ENCODE data around the gene SLC46A1. TPM values are rescaled to one million over a fixed set of nuclear protein-coding genes. Genes with fewer than 3 reads are reported as not detected.

Gene SLC46A1
- polyA plus RNA-seq, 10 donors, result 6.1 to 9.6 (median 8.3) TPM

- no peak for DNase-seq
Measured at GRCh38 chr17:28363186-28363585, 42.8 kb downstream of the SLC46A1 start.

- DNase-seq, result no peak
Measured at GRCh38 chr17:28357901-28358197, 48.2 kb downstream of the SLC46A1 start.

- peak; percentile 95 to 98 (median 97) for DNase-seq
Measured at GRCh38 chr17:28357061-28357900, 48.7 kb downstream of the SLC46A1 start, which contains the start of gene POLDIP2. POLDIP2 (minus strand) TSS chr17:28357527; CDS start chr17:28357448, 79 bp downstream.

GRCh38 chr17:28350271-28350670 is 55.7 kb downstream of the SLC46A1 start:
- DNase-seq, result no peak

- no peak for DNase-seq
Measured at GRCh38 chr17:28348979-28349378, 57.0 kb downstream of the SLC46A1 start.

- DNase-seq, result peak in 1 of 3 donors; percentile 59
Measured at GRCh38 chr17:28347261-28347891, 58.6 kb downstream of the SLC46A1 start.

GRCh38 chr17:28346746-28347246 is 59.2 kb downstream of the SLC46A1 start:
- no peak for DNase-seq

GRCh38 chr17:28346199-28346580 is 59.8 kb downstream of the SLC46A1 start:
- DNase-seq, result no peak

GRCh38 chr17:28345419-28346198 is 60.4 kb downstream of the SLC46A1 start:
- DNase-seq, result no peak

Other genes starting within 250 kb of the SLC46A1 start
- gene TMEM97, start 87.0 kb downstream of the SLC46A1 start, polyA plus RNA-seq (ENCODE audit: insufficient read length in 10 of 10), result 10 to 100 TPM; 15.2 to 34.8 (median 19.7) TPM
- 10 to 100 TPM; 28.0 to 42.7 (median 32.9) TPM for gene IFT20, start 70.7 kb downstream of the SLC46A1 start, polyA plus RNA-seq (ENCODE audit: insufficient read length in 10 of 10)
- 10 to 100 TPM; 29.7 to 37.1 (median 33.2) TPM for gene TNFAIP1, start 70.5 kb downstream of the SLC46A1 start, polyA plus RNA-seq (ENCODE audit: insufficient read length in 10 of 10)
- 10 to 100 TPM; 56.1 to 63.1 (median 58.0) TPM for gene POLDIP2, start 48.7 kb downstream of the SLC46A1 start, polyA plus RNA-seq (ENCODE audit: insufficient read length in 10 of 10)
- not detected for gene SEBOX, start 41.0 kb downstream of the SLC46A1 start, polyA plus RNA-seq (ENCODE audit: insufficient read length in 10 of 10)
- gene VTN, start 35.9 kb downstream of the SLC46A1 start, polyA plus RNA-seq (ENCODE audit: insufficient read length in 10 of 10), result 1 to 10 TPM in 1 of 10 donors, under 1 TPM in 9; 0.17 to 2.7 (median 0.46) TPM
- gene SARM1, start 34.5 kb downstream of the SLC46A1 start, polyA plus RNA-seq (ENCODE audit: insufficient read length in 10 of 10), result 1 to 10 TPM; 4.8 to 8.5 (median 5.8) TPM
- not detected for gene SLC13A2, start 67.4 kb upstream of the SLC46A1 start, polyA plus RNA-seq (ENCODE audit: insufficient read length in 10 of 10)
- 1 to 10 TPM in 2 of 10 donors, not detected in 8; 2.5 to 3.0 TPM for gene FOXN1, start 100.1 kb upstream of the SLC46A1 start, polyA plus RNA-seq (ENCODE audit: insufficient read length in 10 of 10)
- 10 to 100 TPM; 10.8 to 19.5 (median 13.1) TPM for gene UNC119, start 146.4 kb upstream of the SLC46A1 start, polyA plus RNA-seq (ENCODE audit: insufficient read length in 10 of 10)
- 10 to 100 TPM; 39.9 to 52.0 (median 44.3) TPM for gene PIGS, start 165.3 kb upstream of the SLC46A1 start, polyA plus RNA-seq (ENCODE audit: insufficient read length in 10 of 10)
- 1 to 10 TPM in 9 of 10 donors, under 1 TPM in 1; 0.92 to 5.1 (median 1.9) TPM for gene ALDOC, start 170.7 kb upstream of the SLC46A1 start, polyA plus RNA-seq (ENCODE audit: insufficient read length in 10 of 10)
- 10 to 100 TPM; 17.8 to 34.4 (median 23.2) TPM for gene SPAG5, start 192.8 kb upstream of the SLC46A1 start, polyA plus RNA-seq (ENCODE audit: insufficient read length in 10 of 10)
- gene RSKR, start 208.0 kb upstream of the SLC46A1 start, polyA plus RNA-seq (ENCODE audit: insufficient read length in 10 of 10), result 10 to 100 TPM in 6 of 10 donors, 1 to 10 TPM in 4; 7.0 to 25.1 (median 12.3) TPM
- gene BLTP2, start 238.9 kb upstream of the SLC46A1 start, polyA plus RNA-seq (ENCODE audit: insufficient read length in 10 of 10), result 10 to 100 TPM; 46.8 to 61.9 (median 56.0) TPM